Esophagus squamous epithelium (tissue), 5 donors: ENCODE measurements around the gene GSG1. TPM values are rescaled to one million over a fixed set of nuclear protein-coding genes. Genes with fewer than 3 reads are reported as not detected.

Experiments
- DNase-seq: peaks from one replicate; lab custom pipeline; 2025; lab: John Stamatoyannopoulos, UW
- H3K27ac ChIP-seq, 4 donors: fragments of 200-600 bp; sonication (generic); one replicate each; pipeline ENCODE4 v1.5.1; 2016 to 2019; ENCODE audit warnings: mild to moderate bottlenecking in 1 of 4
- H3K27me3 ChIP-seq, 4 donors: fragments of 200-600 bp; sonication (generic); 1 replicate in 3 of 4; 2 replicates in 1 of 4; pipeline versions ENCODE4 v1.5.1 to v1.6.0; 2017 to 2021; ENCODE audit warnings: antibody characterized with exemption in 1 of 4
- H3K36me3 ChIP-seq, 3 donors: fragments of 200-600 bp; sonication (generic); one replicate each; pipeline ENCODE4 v1.5.1; 2016 to 2019
- H3K4me1 ChIP-seq, 3 donors: fragments of 200-600 bp; sonication (generic); one replicate each; pipeline ENCODE4 v1.5.1; 2017 to 2019
- H3K4me3 ChIP-seq, 4 donors: fragments of 200-600 bp; sonication (generic); 1 replicate in 3 of 4; 2 replicates in 1 of 4; pipeline ENCODE4 v1.5.1; 2016 to 2019; ENCODE audit warnings: mild to moderate bottlenecking in 2 of 4, moderate library complexity in 1 of 4
- H3K9me3 ChIP-seq, 3 donors: fragments of 200-600 bp; sonication (generic); one replicate each; pipeline ENCODE4 v1.5.1; 2016 to 2019
- POLR2A ChIP-seq, 4 donors: fragments of 450-650 bp; IDR thresholded peaks; one replicate each; pipeline ENCODE4 v1.6.1; 2017; ENCODE audit warnings: antibody characterized with exemption in 4 of 4, mild to moderate bottlenecking in 4 of 4, moderate library complexity in 3 of 4
- WGBS, 2 donors: methylation state at CpG; one replicate each; pipeline ENCODE4 v1.1.5; 2018; 5-methylcytosine and 5-hydroxymethylcytosine counted together
- intact Hi-C: fragments of 100-400 bp; cut with DNase I; formaldehyde crosslinking; loops from one replicate; pipeline ENCODE4 v1.15.0; 2022
- total RNA-seq, 4 donors: library from RNA; depleted of rRNA; stranded (reverse); fragments of >200 nt; gene quantifications; one replicate each; pipeline ENCODE4 v1.1.0, GENCODE V29; 2016
- TF ChIP-seq, protein P1 (sequence below), 6 experiments: fragments of 450-650 bp in 4 of 6; fragments of 200-600 bp in 2 of 6; sonication (generic) in 2 of 6; IDR thresholded peaks; one replicate each; pipeline ENCODE4 v1.5.1; 2016 to 2019; ENCODE audit warnings: antibody characterized with exemption in 6 of 6, mild to moderate bottlenecking in 4 of 6, moderate library complexity in 4 of 6
- donor health status: DM: yes; HTN: yes; CAD: no.

Gene GSG1
- total RNA-seq, 4 donors from 2014 or later = not detected

DNA sequence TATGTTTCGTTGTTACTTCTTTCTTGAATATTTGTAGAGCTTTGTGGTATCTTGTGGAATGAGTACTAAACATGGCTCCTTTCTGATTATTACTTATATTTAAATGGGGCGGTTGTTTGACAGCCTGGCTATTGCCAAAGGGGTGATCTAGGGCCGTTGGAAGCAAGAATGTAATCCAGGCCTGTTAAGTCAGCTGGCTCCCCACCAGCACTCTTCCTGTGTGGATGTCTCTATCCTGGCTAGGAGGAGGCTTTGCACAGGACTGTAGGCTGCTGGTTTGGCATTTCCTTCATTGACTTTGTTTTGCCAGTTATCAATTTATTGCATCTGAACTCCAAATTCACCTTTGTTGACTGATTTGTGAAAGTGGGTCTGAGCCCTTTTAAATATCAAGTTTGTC is 53.7 kb downstream of the GSG1 start:
- DNase-seq = no peak
- intact Hi-C loops = no loop called here
- WGBS, 2 donors = 49 to 65% methylated on average over 3 of the region's 3 CpGs
- Histone ChIP-seq H3K4me3 (no peak overlapping the region), H3K4me1 (peaks cover 0 to 17% (median 3%) of the 10 kb centered on the region in 3 donors), H3K9me3 (peaks cover 0 to 6% (median 0%) of the 10 kb centered on the region in 3 donors), H3K27ac (no peak overlapping the region), H3K27me3 (no peaks in the 10 kb centered on the region), H3K36me3 (no peaks in the 10 kb centered on the region)
- TF ChIP-seq POLR2A (IDR thresholded peaks at IDR 0.05) = no peak
- TF ChIP-seq, protein P1, sequence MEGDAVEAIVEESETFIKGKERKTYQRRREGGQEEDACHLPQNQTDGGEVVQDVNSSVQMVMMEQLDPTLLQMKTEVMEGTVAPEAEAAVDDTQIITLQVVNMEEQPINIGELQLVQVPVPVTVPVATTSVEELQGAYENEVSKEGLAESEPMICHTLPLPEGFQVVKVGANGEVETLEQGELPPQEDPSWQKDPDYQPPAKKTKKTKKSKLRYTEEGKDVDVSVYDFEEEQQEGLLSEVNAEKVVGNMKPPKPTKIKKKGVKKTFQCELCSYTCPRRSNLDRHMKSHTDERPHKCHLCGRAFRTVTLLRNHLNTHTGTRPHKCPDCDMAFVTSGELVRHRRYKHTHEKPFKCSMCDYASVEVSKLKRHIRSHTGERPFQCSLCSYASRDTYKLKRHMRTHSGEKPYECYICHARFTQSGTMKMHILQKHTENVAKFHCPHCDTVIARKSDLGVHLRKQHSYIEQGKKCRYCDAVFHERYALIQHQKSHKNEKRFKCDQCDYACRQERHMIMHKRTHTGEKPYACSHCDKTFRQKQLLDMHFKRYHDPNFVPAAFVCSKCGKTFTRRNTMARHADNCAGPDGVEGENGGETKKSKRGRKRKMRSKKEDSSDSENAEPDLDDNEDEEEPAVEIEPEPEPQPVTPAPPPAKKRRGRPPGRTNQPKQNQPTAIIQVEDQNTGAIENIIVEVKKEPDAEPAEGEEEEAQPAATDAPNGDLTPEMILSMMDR (IDR thresholded peaks at IDR 0.05) = no peak

GRCh38 chr12:13046964-13047363 is 56.5 kb downstream of the GSG1 start:
- peaks cover 0 to 27% (median 3%) of the 10 kb centered on the region in 3 donors for H3K4me1 ChIP-seq
- no peak for TF ChIP-seq POLR2A (IDR thresholded peaks at IDR 0.05)
- TF ChIP-seq, protein P1 (IDR thresholded peaks at IDR 0.05) = no peak
- DNase-seq = no peak
- intact Hi-C loops = no loop called here
- no peak overlapping the region for H3K4me3 ChIP-seq
- H3K27ac ChIP-seq = no peak overlapping the region
- 81 to 82% methylated on average over 1 of the region's 1 CpG for WGBS, 2 donors
- no peaks in the 10 kb centered on the region for H3K9me3 ChIP-seq
- H3K27me3 ChIP-seq = no peaks in the 10 kb centered on the region
- no peaks in the 10 kb centered on the region for H3K36me3 ChIP-seq

- H3K4me3 ChIP-seq = no peak overlapping the region
- peaks cover 0 to 27% (median 3%) of the 10 kb centered on the region in 3 donors for H3K4me1 ChIP-seq
- no peak overlapping the region for H3K27ac ChIP-seq
- H3K27me3 ChIP-seq = no peaks in the 10 kb centered on the region
- TF ChIP-seq POLR2A (IDR thresholded peaks at IDR 0.05) = no peak
- TF ChIP-seq, protein P1 (IDR thresholded peaks at IDR 0.05) = no peak
- intact Hi-C loops = no loop called here
- H3K9me3 ChIP-seq = no peaks in the 10 kb centered on the region
- DNase-seq = no peak
- 79% methylated on average over 8 of the region's 8 CpGs; no CpG with 5 or more reads in 1 of the 2 donors for WGBS, 2 donors
- H3K36me3 ChIP-seq = no peaks in the 10 kb centered on the region
Measured at GRCh38 chr12:13045816-13046215, 57.7 kb downstream of the GSG1 start.

DNA sequence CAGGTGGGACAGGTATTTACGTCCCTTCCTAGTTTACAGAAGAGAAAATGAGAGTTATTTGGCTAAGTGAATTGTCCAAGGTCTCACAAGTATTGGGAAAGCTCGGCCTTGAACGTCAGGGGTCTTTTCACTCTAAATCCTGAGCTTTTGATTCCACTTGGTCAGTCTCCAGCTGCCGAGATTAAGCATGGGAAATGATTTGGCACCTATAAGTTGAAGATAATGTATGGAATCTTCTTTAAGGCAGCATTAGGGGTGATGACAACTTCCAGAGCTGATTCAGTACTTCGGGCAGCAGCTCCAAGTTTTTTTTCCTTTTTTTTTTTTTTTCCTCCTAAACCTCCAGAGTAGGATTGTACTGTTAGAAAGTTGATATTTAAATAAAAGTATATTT is 58.6 kb downstream of the GSG1 start:
- Histone ChIP-seq H3K9me3 (no peaks in the 10 kb centered on the region), H3K4me3 (peak overlapping the region; percentile 91 to 100 (median 96)), H3K36me3 (no peaks in the 10 kb centered on the region), H3K27ac (peak overlapping the region in 2 of 4 donors; percentile 72 to 79), H3K27me3 (no peaks in the 10 kb centered on the region), H3K4me1 (peaks cover 0 to 27% (median 3%) of the 10 kb centered on the region in 3 donors)
- TF ChIP-seq, protein P1 (IDR thresholded peaks at IDR 0.05) = no peak
- TF ChIP-seq POLR2A (IDR thresholded peaks at IDR 0.05) = no peak
- no peak for DNase-seq
- WGBS, 2 donors = 2 to 8% methylated on average over 5 of the region's 5 CpGs
- intact Hi-C loops = no loop called here

GRCh38 chr12:13044002-13044905 is 59.2 kb downstream of the GSG1 start, which contains the start of gene FAM234B:
TSS of gene FAM234B (plus strand) at chr12:13044381. CDS start at chr12:13044404, 23 bp downstream.
- Histone ChIP-seq H3K36me3 (no peaks in the 10 kb centered on the region), H3K9me3 (no peaks in the 10 kb centered on the region), H3K27ac (peak within 1 kb of the TSS; percentile 72 to 82 (median 77)), H3K4me3 (peak within 1 kb of the TSS; percentile 91 to 100 (median 96)), H3K27me3 (no peaks in the 10 kb centered on the region), H3K4me1 (peaks cover 0 to 34% (median 3%) of the 10 kb centered on the region in 3 donors)
- whole genome bisulfite sequencing, 2 donors = 4 to 9% methylated on average over 7 to 18 of the region's 74 CpGs
- peak in 1 of 4 donors; percentile 36 for TF ChIP-seq POLR2A (IDR thresholded peaks at IDR 0.05)
- TF ChIP-seq, protein P1 (IDR thresholded peaks at IDR 0.05) = peak in 1 of 6 experiments; percentile 5
- no peak for DNase-seq
- intact Hi-C loops = no loop called here
